Prostate gland (tissue), 2 donors: ENCODE data around the gene CRY1.

Source experiments
- POLR2A ChIP-seq: fragments of 450-650 bp; IDR thresholded peaks from one replicate; pipeline ENCODE4 v1.6.1; 2016; ENCODE audit warnings: antibody characterized with exemption, mild to moderate bottlenecking
- TF ChIP-seq, protein P1 (sequence below), 4 experiments: fragments of 200-600 bp in 2 of 4; fragments of 450-650 bp in 2 of 4; sonication (generic) in 2 of 4; IDR thresholded peaks; 1 replicate in 3 of 4; 2 replicates in 1 of 4; pipeline ENCODE4 v1.5.1; 2016 to 2019; ENCODE audit warnings: antibody characterized with exemption in 4 of 4, mild to moderate bottlenecking in 2 of 4, moderate library complexity in 2 of 4

- TF ChIP-seq, protein P1, sequence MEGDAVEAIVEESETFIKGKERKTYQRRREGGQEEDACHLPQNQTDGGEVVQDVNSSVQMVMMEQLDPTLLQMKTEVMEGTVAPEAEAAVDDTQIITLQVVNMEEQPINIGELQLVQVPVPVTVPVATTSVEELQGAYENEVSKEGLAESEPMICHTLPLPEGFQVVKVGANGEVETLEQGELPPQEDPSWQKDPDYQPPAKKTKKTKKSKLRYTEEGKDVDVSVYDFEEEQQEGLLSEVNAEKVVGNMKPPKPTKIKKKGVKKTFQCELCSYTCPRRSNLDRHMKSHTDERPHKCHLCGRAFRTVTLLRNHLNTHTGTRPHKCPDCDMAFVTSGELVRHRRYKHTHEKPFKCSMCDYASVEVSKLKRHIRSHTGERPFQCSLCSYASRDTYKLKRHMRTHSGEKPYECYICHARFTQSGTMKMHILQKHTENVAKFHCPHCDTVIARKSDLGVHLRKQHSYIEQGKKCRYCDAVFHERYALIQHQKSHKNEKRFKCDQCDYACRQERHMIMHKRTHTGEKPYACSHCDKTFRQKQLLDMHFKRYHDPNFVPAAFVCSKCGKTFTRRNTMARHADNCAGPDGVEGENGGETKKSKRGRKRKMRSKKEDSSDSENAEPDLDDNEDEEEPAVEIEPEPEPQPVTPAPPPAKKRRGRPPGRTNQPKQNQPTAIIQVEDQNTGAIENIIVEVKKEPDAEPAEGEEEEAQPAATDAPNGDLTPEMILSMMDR (IDR thresholded peaks at IDR 0.05) = no peak
- TF ChIP-seq POLR2A = no peak
Measured at GRCh38 chr12:106997916-106998315, 95.4 kb downstream of the CRY1 start.
